GM21825 (cell line): ENCODE data around the gene ADARB2.

Source experiments
- ATAC-seq: cut with Tn5 transposase; IDR thresholded peaks from one replicate; pipeline ENCODE4 v1.9.1; 2021; ENCODE audit warnings: mild to moderate bottlenecking, moderate library complexity; ENCODE audit not compliant: unreplicated experiment

The ADARB2 gene

GRCh38 chr10:1152386-1153250, 584.7 kb downstream of the ADARB2 start:
- no peak for ATAC-seq

GRCh38 chr10:1151076-1152033, 586.0 kb downstream of the ADARB2 start:
- no peak for ATAC-seq

- no peak for ATAC-seq
These were observed 586.7 kb downstream of the ADARB2 start for GRCh38 chr10:1150638-1150955.

GRCh38 chr10:1149793-1150637, 587.3 kb downstream of the ADARB2 start:
- no peak for ATAC-seq

GRCh38 chr10:1148855-1149605, 588.3 kb downstream of the ADARB2 start:
- ATAC-seq: no peak

GRCh38 chr10:1147810-1148209, 589.5 kb downstream of the ADARB2 start:
- no peak for ATAC-seq

GRCh38 chr10:1142596-1142995, 594.7 kb downstream of the ADARB2 start:
- no peak for ATAC-seq

- ATAC-seq: no peak
These were observed 595.6 kb downstream of the ADARB2 start for GRCh38 chr10:1141701-1142100.

GRCh38 chr10:1141261-1141660, 596.1 kb downstream of the ADARB2 start:
- ATAC-seq: no peak

GRCh38 chr10:1138529-1138928, 598.8 kb downstream of the ADARB2 start:
- ATAC-seq: no peak

- no peak for ATAC-seq
These were observed 599.7 kb downstream of the ADARB2 start for GRCh38 chr10:1137499-1138163.

GRCh38 chr10:1136268-1136667, 601.1 kb downstream of the ADARB2 start:
- no peak for ATAC-seq

GRCh38 chr10:1134156-1134555, 603.2 kb downstream of the ADARB2 start:
- ATAC-seq: no peak

GRCh38 chr10:1133495-1134045, 603.8 kb downstream of the ADARB2 start:
- ATAC-seq: no peak

- no peak for ATAC-seq
These were observed 604.7 kb downstream of the ADARB2 start for GRCh38 chr10:1132584-1132983.

GRCh38 chr10:1130995-1131790, 606.1 kb downstream of the ADARB2 start:
- ATAC-seq: no peak

- ATAC-seq: no peak
These were observed 607.1 kb downstream of the ADARB2 start for GRCh38 chr10:1130226-1130625.

- no peak for ATAC-seq
These were observed 608.7 kb downstream of the ADARB2 start for GRCh38 chr10:1128649-1129048.

GRCh38 chr10:1128115-1128514, 609.2 kb downstream of the ADARB2 start:
- ATAC-seq: no peak
